GM18526 (cell line): ENCODE results near the gene CLIC4.

Experiments used
- POLR2A ChIP-seq: IDR thresholded peaks from 3 replicates; pipeline ENCODE4 v1.6.1; 2011; ENCODE audit not compliant: insufficient read length; ENCODE audit errors: extremely low read depth

The CLIC4 gene

DNA sequence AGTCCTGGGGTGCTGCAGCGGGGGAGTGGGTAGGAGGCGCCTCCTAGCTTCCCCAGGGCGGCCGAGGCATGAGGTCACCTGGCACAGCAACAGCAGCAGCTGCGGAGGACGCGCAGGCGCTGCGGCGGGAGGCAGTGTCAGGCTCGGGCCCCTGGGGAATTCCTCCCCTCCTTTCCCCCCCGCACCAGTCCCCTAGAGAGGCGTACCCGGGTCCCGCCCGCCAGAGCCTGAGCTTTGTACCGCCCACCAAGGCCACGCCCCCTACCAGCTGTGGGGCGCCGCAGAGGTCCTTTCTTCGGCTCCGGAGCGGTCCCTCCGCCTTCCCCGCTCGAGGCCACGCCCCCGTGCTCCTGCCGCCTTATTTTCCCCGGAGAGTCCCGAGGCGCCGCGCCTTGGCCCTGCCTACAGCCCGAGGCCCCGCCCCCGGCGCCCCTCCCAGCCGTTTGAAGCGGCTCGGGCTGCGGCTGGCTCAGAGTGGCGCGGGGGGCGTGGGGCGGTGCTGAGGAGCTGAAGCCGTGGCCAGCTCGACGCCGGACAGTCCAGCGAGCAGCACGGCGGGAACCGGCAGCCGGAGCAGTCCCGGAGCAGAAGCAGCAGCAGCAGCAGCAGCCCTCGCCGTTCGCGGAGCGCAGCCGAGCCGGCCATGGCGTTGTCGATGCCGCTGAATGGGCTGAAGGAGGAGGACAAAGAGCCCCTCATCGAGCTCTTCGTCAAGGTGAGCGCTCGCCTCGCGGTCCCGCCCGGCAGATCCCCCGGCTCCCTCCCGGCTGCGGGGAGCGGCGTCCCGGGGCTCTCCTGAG is at the start of gene CLIC4:
TSS of gene CLIC4 (plus strand) at position 537 of the 800 bp plus-strand sequence. CDS start at position 644, 107 bp downstream.
- TF ChIP-seq POLR2A, result peak; percentile 78

GRCh38 chr1:24696041-24696755 is 49.0 kb upstream of the CLIC4 start:
- no peak for TF ChIP-seq POLR2A

DNA sequence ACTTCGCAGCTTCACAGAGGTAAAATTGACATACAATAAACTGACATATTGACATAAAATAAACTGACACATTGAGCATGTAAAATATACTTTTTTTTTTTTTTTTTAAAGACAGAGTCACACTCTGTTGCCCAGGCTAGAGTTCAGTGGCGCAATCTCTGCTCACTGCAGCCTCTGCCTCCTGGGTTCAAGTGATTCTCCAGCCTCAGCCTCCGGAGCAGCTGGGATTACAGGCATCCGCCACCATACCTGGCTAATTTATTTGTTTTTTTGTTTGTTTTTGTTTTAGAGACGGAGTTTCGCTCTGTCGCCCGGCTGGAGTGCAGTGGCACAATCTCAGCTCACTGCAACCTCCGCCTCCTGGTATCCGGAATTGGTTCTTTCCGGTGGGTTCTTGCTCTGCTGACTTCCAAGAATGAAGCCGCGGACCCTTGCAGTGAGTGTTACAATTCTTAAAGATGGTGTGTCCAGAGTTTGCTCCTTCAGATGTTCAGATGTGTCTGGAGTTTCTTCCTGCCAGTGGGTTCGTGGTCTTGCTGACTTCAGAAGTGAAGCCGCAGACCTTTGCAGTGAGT is 48.4 kb upstream of the CLIC4 start:
- TF ChIP-seq POLR2A, result no peak

- TF ChIP-seq POLR2A, result no peak
These were observed 45.6 kb upstream of the CLIC4 start for GRCh38 chr1:24699628-24700027.

- TF ChIP-seq POLR2A, result no peak
These were observed 42.5 kb upstream of the CLIC4 start for GRCh38 chr1:24702511-24703293.

GRCh38 chr1:24704411-24705259 is 40.6 kb upstream of the CLIC4 start:
- TF ChIP-seq POLR2A, result no peak

DNA sequence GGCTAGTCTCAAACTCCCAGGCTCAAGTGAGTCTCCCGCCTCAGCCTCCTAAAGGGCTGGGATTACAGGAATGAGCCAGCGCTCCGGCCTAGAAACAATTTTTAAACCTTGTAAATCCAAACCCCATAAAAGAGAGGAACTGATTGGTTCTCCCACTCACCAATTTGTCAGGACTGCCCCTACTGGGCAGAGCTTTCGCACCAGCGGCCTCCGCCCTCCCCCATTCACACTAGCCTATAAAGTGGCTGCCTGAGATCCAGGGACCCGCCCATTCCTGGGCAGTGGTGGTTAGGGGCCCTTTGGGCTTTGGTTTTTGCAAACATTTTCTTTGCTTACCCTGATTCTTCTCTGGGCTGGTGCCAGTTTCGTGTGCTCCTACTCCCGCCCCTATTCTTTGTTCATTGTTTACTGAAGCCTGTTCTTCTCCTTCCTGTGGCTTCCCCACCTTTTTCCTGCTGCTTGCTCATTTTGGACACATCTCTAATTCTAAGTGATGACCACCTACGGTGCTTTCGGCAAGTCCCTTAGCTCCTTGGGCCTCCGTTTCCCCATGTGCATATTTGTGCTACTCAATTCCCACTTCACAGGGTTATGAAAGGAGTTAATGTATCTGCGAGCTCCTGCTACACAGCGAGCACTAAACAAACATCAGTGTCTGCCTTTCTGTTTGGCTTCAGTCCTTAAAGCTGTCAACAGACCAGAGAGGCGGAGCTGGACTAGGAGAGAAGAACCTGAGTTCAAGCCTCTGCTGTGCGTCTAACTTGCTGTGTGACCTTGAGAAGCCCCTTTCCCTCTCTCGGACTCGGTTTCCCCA is 39.8 kb upstream of the CLIC4 start:
- no peak for TF ChIP-seq POLR2A

- no peak for TF ChIP-seq POLR2A
These were observed 37.6 kb upstream of the CLIC4 start for GRCh38 chr1:24707687-24708086.

DNA sequence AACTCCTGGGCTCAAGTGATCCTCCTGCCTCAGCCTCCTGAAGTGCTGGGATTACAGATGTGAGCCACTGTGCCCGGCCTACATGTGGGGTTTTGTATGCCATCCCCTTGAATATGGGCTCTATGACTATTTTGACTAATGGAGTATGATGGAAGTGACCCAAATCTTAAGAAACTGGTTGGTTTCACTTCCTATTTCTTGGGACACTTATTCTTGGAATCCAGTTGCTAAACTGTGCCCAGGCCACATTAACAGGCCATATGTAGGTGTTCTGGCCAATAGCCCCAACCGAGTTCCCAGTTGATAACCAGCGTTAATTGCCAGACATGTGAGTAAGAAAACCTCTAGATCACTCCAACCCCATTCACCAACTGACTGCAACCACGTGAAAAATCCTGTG is 36.3 kb upstream of the CLIC4 start:
- no peak for TF ChIP-seq POLR2A

DNA sequence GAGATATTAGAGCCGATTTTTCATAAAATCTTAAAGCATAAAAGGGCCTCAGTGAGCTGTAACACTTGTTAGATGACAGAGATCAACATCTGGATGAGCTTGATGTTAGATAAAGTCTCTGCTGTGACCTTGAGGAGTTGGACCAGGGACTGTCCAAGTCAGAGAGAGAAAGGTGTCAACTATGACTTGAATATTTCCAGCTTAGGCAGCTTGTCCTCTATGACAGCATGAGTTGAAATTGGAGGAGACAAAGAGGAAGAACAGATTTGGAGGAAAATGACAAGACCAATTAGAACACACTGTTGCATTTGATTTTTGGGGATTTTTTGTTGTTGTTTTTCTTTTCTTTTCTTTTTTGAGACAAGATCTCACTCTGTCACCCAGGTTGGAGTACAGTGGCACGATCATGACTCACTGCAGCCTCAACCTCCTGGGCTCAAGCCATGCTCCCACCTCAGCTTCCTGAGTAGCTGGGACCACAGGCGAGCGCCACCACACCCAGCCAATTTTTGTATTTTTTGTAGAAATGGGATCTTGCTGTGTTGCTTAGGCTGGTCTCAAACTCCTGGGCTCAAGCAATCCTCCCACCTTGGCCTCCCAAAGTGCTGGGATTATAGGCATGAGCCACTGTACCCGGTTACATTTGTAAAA is 35.3 kb upstream of the CLIC4 start:
- TF ChIP-seq POLR2A, result no peak

GRCh38 chr1:24711329-24711728 is 33.9 kb upstream of the CLIC4 start:
- no peak for TF ChIP-seq POLR2A

DNA sequence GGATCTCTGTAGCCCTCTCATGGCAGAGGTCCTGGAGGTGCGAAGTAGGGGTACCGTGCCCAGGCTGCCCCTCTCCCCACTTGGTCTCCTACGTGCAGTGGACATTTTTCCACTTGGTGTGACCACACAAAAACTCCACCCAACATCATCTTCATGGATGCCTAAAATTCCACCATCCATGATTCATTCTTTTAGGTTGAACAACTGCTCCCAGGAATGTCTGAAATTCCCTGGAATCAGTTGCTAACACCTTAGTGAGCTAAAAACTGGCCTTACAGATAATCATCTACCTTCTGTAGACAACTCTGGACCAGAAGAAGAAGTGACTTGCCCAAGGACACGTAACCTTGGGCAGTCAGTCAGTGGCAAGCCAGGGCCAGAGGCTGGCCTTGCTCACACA is 32.1 kb upstream of the CLIC4 start:
- no peak for TF ChIP-seq POLR2A

DNA sequence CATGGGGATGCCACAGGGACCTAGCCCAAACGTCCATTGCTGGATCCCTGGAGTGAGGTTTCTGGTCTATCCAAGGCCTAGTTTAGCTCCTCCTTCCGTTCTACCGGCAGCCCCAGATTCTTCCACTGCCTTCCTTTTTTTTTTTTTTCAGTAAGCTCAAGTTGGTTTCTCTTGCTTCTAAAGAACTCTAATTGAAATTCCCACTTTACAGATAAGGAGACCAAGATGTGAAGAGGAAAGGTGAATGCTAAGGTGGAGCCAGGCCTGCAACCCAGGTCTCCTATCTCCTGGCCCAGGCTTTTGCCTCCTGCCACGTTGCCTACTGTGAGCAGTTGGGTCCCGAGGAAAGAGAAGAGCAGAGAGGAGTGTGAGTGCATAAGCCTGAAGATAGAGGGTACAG is 31.5 kb upstream of the CLIC4 start:
- TF ChIP-seq POLR2A, result no peak

- no peak for TF ChIP-seq POLR2A
These were observed 30.3 kb upstream of the CLIC4 start for GRCh38 chr1:24714859-24715520.
